Right atrium auricular region (tissue), 2 donors: ENCODE data around the gene MEGF10. TPM values are rescaled to one million over a fixed set of nuclear protein-coding genes. Genes with fewer than 3 reads are reported as not detected.

Experiments used
- DNase-seq: peaks from one replicate; pipeline ENCODE4 v3.0.0-alpha.2; 2019; ENCODE audit warnings: low spot score
- H3K27ac ChIP-seq, 2 donors: fragments of 200-600 bp; sonication (generic); 1 replicate in 1 of 2; 2 replicates in 1 of 2; pipeline ENCODE4 v1.5.1; 2016 to 2019
- H3K27me3 ChIP-seq, 2 donors: fragments of 200-600 bp; sonication (generic); one replicate each; pipeline versions ENCODE4 v1.5.1 to v1.6.0; 2017 to 2019
- H3K36me3 ChIP-seq: fragments of 200-600 bp; sonication (generic); one replicate; pipeline ENCODE4 v1.5.1; 2016
- H3K4me1 ChIP-seq, 2 donors: fragments of 200-600 bp; sonication (generic); one replicate each; pipeline versions ENCODE4 v1.5.1 to v1.6.0; 2017 to 2019
- H3K4me3 ChIP-seq, 2 donors: fragments of 200-600 bp; sonication (generic); 1 replicate in 1 of 2; 2 replicates in 1 of 2; pipeline ENCODE4 v1.5.1; 2017 to 2019; ENCODE audit warnings: mild to moderate bottlenecking in 1 of 2, moderate library complexity in 1 of 2
- H3K9me3 ChIP-seq, 2 donors: fragments of 200-600 bp; sonication (generic); one replicate each; pipeline ENCODE4 v1.5.1; 2019
- total RNA-seq, 2 donors: library from RNA; depleted of rRNA; stranded (reverse); fragments of >200 nt; gene quantifications; one replicate each; pipeline ENCODE4 v1.1.0, GENCODE V29; 2016
- TF ChIP-seq, protein P1 (sequence below), 2 donors: fragments of 200-600 bp; sonication (generic); IDR thresholded peaks; one replicate each; pipeline ENCODE4 v1.5.1; 2019; ENCODE audit warnings: antibody characterized with exemption in 2 of 2

The MEGF10 gene
- total RNA-seq, 2 donors from 2014 or later: 0.71 to 3.0 TPM

DNA sequence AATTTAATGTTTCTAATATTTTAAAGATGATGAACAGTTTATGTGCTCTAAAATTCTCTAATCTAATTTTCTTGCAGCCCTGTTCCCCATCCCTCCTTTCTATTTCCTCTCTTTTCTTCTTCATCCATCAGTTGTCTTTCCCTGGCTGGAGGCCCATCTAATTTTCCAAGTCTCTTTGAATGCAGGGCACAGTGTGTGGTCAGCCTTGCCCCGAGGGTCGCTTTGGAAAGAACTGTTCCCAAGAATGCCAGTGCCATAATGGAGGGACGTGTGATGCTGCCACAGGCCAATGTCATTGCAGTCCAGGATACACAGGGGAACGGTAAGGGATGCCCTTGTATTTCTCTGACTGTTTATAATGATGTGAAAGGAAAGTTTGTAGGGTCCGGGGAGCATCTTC, 111.8 kb downstream of the MEGF10 start:
- H3K27me3 ChIP-seq: no peaks in the 10 kb centered on the region
- TF ChIP-seq, protein P1, sequence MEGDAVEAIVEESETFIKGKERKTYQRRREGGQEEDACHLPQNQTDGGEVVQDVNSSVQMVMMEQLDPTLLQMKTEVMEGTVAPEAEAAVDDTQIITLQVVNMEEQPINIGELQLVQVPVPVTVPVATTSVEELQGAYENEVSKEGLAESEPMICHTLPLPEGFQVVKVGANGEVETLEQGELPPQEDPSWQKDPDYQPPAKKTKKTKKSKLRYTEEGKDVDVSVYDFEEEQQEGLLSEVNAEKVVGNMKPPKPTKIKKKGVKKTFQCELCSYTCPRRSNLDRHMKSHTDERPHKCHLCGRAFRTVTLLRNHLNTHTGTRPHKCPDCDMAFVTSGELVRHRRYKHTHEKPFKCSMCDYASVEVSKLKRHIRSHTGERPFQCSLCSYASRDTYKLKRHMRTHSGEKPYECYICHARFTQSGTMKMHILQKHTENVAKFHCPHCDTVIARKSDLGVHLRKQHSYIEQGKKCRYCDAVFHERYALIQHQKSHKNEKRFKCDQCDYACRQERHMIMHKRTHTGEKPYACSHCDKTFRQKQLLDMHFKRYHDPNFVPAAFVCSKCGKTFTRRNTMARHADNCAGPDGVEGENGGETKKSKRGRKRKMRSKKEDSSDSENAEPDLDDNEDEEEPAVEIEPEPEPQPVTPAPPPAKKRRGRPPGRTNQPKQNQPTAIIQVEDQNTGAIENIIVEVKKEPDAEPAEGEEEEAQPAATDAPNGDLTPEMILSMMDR (IDR thresholded peaks at IDR 0.05): no peak

DNA sequence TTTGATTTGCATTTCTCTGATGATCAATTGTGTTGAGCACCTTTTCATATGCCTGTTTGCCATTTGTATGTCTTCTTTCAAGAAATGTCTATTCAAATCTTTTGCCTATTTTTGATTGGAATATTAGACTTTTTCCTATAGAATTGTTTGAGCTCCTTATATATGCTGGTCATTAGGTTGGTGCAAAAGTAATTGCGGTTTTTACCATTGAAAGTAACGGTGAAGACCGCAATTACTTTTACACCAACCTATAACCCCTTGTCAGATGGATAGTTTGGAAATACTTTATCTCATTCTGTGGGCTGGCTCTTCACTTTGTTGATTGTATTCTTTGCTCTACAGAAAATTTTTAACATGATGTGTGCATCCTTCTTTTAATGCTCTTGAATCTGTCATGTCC, 113.6 kb downstream of the MEGF10 start:
- no peak for DNase-seq
- TF ChIP-seq, protein P1 (IDR thresholded peaks at IDR 0.05): no peak
- Histone ChIP-seq H3K27me3 (no peaks in the 10 kb centered on the region), H3K9me3 (no peaks in the 10 kb centered on the region), H3K36me3 (no peaks in the 10 kb centered on the region), H3K27ac (no peak overlapping the region), H3K4me1 (peaks cover 0 to 9% of the 10 kb centered on the region in 2 donors), H3K4me3 (no peak overlapping the region)

More for the DNA sequence above, 111.8 kb downstream of the MEGF10 start:
- Histone ChIP-seq H3K9me3 (no peaks in the 10 kb centered on the region), H3K4me1 (no peaks in the 10 kb centered on the region), H3K27ac (no peak overlapping the region), H3K4me3 (no peak overlapping the region), H3K36me3 (no peaks in the 10 kb centered on the region)
- no peak for DNase-seq

DNA sequence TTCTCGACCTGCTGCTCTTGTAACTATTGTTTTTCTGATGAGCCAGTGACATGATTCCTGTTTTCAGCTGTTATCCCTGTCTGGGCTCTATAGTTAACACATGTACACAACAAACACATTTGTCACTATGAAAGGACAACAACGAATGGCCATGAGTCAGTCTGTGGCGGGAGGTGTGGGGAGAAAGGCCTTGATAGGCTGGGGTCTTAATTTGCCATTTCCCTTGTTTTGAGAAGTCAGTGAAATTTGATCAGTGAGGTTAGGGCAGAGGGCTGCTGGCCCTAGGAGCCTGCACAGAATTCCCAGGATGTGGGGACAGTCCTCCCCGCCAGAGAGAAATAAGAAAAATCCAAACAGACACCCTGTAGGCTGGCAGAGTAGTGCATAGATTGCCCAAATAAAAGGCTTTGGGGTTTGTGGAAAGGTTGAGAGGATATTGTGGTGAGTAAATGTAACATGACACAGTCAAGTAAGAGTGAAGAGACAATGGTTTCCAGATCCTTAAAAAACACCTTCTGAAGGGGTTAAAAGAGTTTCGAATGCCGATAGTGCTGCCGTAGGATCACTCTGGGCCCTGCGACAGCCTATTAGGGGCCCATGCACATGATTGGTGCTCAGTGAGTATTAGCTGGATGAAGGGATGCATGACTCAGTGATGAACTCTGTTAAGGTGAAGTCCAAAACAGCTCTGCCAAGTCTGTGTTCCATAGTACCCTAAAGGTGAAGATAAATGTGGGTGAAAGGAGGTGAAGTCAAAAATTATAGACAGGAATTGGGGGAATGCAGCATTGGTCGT, 115.9 kb downstream of the MEGF10 start:
- H3K27ac ChIP-seq: no peak overlapping the region
- H3K4me1 ChIP-seq: peaks cover 0 to 14% of the 10 kb centered on the region in 2 donors
- no peaks in the 10 kb centered on the region for H3K36me3 ChIP-seq
- no peak for DNase-seq
- TF ChIP-seq, protein P1 (IDR thresholded peaks at IDR 0.05): no peak
- no peaks in the 10 kb centered on the region for H3K9me3 ChIP-seq
- H3K4me3 ChIP-seq: no peak overlapping the region
- H3K27me3 ChIP-seq: no peaks in the 10 kb centered on the region

DNA sequence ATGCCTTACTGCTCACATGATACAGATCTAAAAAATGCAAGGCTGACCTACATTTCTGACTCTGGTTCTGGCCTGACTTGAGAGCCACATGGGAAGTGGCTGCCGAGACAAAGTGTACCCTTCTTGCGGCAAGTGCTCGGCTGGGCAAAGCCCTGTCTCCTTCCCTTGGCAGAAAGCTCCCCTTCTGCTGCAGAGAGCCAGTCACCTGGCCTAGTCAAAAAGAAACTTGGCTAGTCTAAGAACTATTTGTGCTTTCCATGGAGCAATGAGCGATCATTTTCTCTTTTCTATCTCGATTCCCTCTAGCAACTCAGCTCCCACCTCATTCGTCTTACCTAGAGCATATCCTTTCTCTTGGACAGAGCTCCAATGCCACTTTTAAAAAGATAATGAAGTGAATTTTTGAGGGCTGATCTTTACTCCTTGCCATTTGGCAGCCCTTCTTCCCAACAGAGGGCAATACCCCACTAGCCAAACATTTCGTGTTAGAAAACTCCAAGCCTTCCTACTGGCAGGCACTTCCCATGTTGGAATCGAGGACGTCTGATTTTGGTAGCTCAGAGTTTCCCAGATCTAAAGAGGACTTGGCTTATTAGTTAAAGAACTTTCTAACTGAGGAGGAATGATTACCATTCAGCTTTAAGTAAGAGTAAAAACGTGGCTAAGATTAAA, 118.8 kb downstream of the MEGF10 start:
- no peak for DNase-seq
- Histone ChIP-seq H3K4me1 (peaks cover 0 to 14% of the 10 kb centered on the region in 2 donors), H3K27me3 (no peaks in the 10 kb centered on the region), H3K36me3 (no peaks in the 10 kb centered on the region), H3K4me3 (no peak overlapping the region), H3K27ac (peak overlapping the region; percentile 2 to 42), H3K9me3 (no peaks in the 10 kb centered on the region)
- TF ChIP-seq, protein P1 (IDR thresholded peaks at IDR 0.05): no peak

DNA sequence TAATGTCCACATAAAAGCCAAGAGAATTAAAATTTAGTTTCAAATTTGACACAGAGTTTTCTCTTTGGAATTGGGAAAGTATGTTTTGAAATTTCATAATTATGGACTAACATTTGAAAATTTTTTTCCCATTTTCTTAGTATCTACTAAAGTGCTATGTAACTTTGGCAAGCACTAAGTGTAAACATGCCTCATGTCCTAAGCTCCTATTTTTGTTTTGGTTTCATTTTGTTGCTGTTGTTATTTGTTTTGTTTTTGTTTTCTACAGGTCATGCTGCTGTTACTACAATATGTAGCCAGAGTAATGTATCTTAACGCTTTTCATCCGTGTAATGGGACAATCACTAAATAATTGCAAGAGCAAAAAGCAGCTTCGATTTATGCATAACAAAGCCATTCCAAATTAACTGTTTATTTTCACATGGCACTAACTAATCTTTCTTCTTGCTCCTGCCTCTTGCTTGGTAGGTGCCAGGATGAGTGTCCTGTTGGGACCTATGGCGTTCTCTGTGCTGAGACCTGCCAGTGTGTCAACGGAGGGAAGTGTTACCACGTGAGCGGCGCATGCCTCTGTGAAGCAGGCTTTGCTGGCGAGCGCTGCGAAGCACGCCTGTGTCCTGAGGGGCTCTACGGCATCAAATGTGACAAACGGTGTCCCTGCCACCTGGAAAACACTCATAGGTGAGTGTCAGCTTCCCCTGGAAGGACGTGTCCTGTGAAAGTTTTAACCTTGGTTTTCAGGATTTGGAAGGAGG, 119.5 kb downstream of the MEGF10 start:
- TF ChIP-seq, protein P1 (IDR thresholded peaks at IDR 0.05): no peak
- Histone ChIP-seq H3K27ac (peak overlapping the region; percentile 2 to 42), H3K36me3 (no peaks in the 10 kb centered on the region), H3K4me3 (no peak overlapping the region), H3K27me3 (no peaks in the 10 kb centered on the region), H3K9me3 (no peaks in the 10 kb centered on the region), H3K4me1 (peaks cover 0 to 14% of the 10 kb centered on the region in 2 donors)
- DNase-seq: no peak
